ENCODE data around the gene SULT4A1. TPM values are rescaled to one million over a fixed set of nuclear protein-coding genes. Genes with fewer than 3 reads are reported as not detected.
A peak's percentile ranks its signal among the peaks of the same experiment; 100 is the strongest.

Gene SULT4A1
- total RNA-seq, 1 experiment from 2014 or later: 15.0 TPM

DNA sequence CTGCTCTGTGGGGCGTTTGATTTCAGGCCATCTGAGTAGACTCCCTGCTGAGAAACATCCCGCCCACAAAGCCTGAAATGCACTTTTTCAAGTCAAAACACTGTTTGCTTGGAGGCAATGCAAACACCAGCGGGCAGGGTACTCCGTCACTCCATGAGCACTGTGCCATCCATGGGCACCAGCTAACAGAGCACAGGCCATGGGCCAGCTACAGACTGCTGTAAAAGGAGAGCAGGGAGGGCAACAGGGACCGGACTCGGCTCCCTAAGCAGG is 33.7 kb downstream of the SULT4A1 start:
- Histone ChIP-seq H2AK5ac (ENCODE audit: insufficient read length, low read length) (no peak overlapping the region), H3K9ac (ENCODE audit: extremely low read depth, insufficient read length, low read length) (no peak overlapping the region), H3K4me2 (ENCODE audit: insufficient read depth, insufficient read length, low read length) (no peak overlapping the region), H2BK12ac (ENCODE audit: insufficient read length, low read depth, low read length) (no peak overlapping the region), H4K8ac (replicated peaks; ENCODE audit: insufficient read length, low read depth, low read length) (no peak overlapping the region), H4K20me1 (ENCODE audit: control insufficient read depth, insufficient read depth, insufficient read length) (no peaks in the 10 kb centered on the region), H3K27me3 (ENCODE audit: insufficient read depth, low read length) (no peaks in the 10 kb centered on the region), H3K23me2 (ENCODE audit: insufficient read length, low read depth, low read length, poor library complexity, severe bottlenecking) (no peaks in the 10 kb centered on the region), H3T11ph (ENCODE audit: low read length) (no peak overlapping the region), H2BK20ac (ENCODE audit: low read depth, low read length, poor library complexity, severe bottlenecking) (no peak overlapping the region), H3K18ac (ENCODE audit: insufficient read length, low read depth, low read length) (no peak overlapping the region), H4K91ac (ENCODE audit: insufficient read length, low read depth, low read length) (no peak overlapping the region), H2BK15ac (ENCODE audit: low read depth, low read length) (no peak overlapping the region), H3K79me1 (ENCODE audit: insufficient read depth, low read depth, low read length, poor library complexity, severe bottlenecking) (no peaks in the 10 kb centered on the region), H2BK120ac (ENCODE audit: low read depth, low read length, poor library complexity, severe bottlenecking) (no peak overlapping the region), H3K9me3 (ENCODE audit: control insufficient read depth, low read depth, low read length) (no peaks in the 10 kb centered on the region), H3K14ac (ENCODE audit: insufficient read depth, low read length) (no peak overlapping the region), H3K4me1 (ENCODE audit: insufficient read depth, low read length) (no peaks in the 10 kb centered on the region; the same call in 1 of the 2 replicates), H2BK5ac (ENCODE audit: insufficient read length, low read length) (no peak overlapping the region), H3K79me2 (ENCODE audit: insufficient read depth, low read length) (no peaks in the 10 kb centered on the region; the same call in 1 of the 2 replicates), H3K4ac (ENCODE audit: low read depth, low read length) (no peak overlapping the region), H3K27ac (ENCODE audit: insufficient read length, low read depth, low read length) (no peak overlapping the region), H2AFZ (ENCODE audit: low read length) (no peak overlapping the region), H3K56ac (ENCODE audit: insufficient read length, low read depth, low read length) (no peak overlapping the region), H3K23ac (ENCODE audit: insufficient read length, low read depth, low read length) (no peak overlapping the region), H4K5ac (ENCODE audit: insufficient read length, low read depth, low read length) (no peak overlapping the region)
- TF ChIP-seq, protein P1, sequence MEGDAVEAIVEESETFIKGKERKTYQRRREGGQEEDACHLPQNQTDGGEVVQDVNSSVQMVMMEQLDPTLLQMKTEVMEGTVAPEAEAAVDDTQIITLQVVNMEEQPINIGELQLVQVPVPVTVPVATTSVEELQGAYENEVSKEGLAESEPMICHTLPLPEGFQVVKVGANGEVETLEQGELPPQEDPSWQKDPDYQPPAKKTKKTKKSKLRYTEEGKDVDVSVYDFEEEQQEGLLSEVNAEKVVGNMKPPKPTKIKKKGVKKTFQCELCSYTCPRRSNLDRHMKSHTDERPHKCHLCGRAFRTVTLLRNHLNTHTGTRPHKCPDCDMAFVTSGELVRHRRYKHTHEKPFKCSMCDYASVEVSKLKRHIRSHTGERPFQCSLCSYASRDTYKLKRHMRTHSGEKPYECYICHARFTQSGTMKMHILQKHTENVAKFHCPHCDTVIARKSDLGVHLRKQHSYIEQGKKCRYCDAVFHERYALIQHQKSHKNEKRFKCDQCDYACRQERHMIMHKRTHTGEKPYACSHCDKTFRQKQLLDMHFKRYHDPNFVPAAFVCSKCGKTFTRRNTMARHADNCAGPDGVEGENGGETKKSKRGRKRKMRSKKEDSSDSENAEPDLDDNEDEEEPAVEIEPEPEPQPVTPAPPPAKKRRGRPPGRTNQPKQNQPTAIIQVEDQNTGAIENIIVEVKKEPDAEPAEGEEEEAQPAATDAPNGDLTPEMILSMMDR (conservative IDR thresholded peaks at IDR 0.05): no peak
- no peak overlapping the region for H3K4me3 Mint-ChIP-seq
- peak overlapping the region in 2 of 3 experiments; percentile 47 to 94; a peak in 1 of 7 replicates for H3K27ac Mint-ChIP-seq
- H3K36me3 Mint-ChIP-seq (ENCODE audit: insufficient read depth in 1 of 3, low read depth in 3 of 3): peaks cover 10 to 52% (median 42%) of the 10 kb centered on the region in 3 experiments; a peak in 6 of 7 replicates
- DNase-seq: no peak
- peaks cover 40 to 45% of the 10 kb centered on the region in 2 experiments for H3K4me1 Mint-ChIP-seq
- WGBS (ENCODE audit: extremely low coverage, insufficient read length, low lambda C conversion rate): no CpG with 5 or more reads among the region's 6 CpGs
- no peaks in the 10 kb centered on the region for H3K9me3 Mint-ChIP-seq
- H3K27me3 Mint-ChIP-seq (ENCODE audit: low read depth): peaks cover 2% of the 10 kb centered on the region; the same call in 1 of the 2 replicates

All from H9 (cell line).